Activated B cell treated with CpG ODN at 0.5 μM for 24 hours (primary cell): ENCODE data around the gene IHH. TPM values are rescaled to one million over a fixed set of nuclear protein-coding genes. Genes with fewer than 3 reads are reported as not detected.

ENCODE experiments used
- ATAC-seq: fragments of 200-7000 bp; cut with Tn5 transposase; one replicate; pipeline ENCODE4 v1.10.0; 2021; ENCODE audit warnings: low read depth, mild to moderate bottlenecking, moderate library complexity
- CTCF ChIA-PET: fragments of 350-600 bp; sonication (Branson Sonifier 250); formaldehyde crosslinking; loops from one replicate; lab custom pipeline; 2021; ENCODE audit warnings: antibody characterized with exemption; lab: Charles Lee
- POLR2A ChIA-PET: fragments of 350-600 bp; sonication (Branson Sonifier 250); formaldehyde crosslinking; loops from one replicate; lab custom pipeline; 2021; ENCODE audit warnings: antibody characterized with exemption; lab: Charles Lee
- DNase-seq: peaks from one replicate; pipeline ENCODE4 v3.0.0; 2022
- H3K27ac Mint-ChIP-seq: one replicate; pipeline ENCODE4 v1.8.0; 2020; ENCODE audit warnings: mixed read lengths
- H3K27me3 Mint-ChIP-seq: one replicate; pipeline ENCODE4 v1.8.0; 2021; ENCODE audit warnings: mixed read lengths
- H3K36me3 Mint-ChIP-seq: one replicate; pipeline ENCODE4 v1.8.0; 2021; ENCODE audit warnings: low read depth, mixed read lengths
- H3K4me1 Mint-ChIP-seq: one replicate; pipeline ENCODE4 v1.8.0; 2021; ENCODE audit warnings: mixed read lengths
- H3K4me3 Mint-ChIP-seq: one replicate; pipeline ENCODE4 v1.8.0; 2020; ENCODE audit warnings: mild to moderate bottlenecking, mixed read lengths
- H3K9me3 Mint-ChIP-seq: one replicate; pipeline ENCODE4 v1.8.0; 2020; ENCODE audit warnings: mixed read lengths
- intact Hi-C: fragments of 100-400 bp; cut with micrococcal nuclease; formaldehyde crosslinking; loops from one replicate; pipeline ENCODE4 v1.15.1; 2024
- total RNA-seq: library from RNA; stranded (reverse); gene quantifications from 2 replicates; pipeline ENCODE4 v1.2.3, GENCODE V29; 2022
- TF ChIP-seq, protein P1 (sequence below): fragments of 200-600 bp; IDR thresholded peaks from one replicate; pipeline ENCODE4 v1.8.0; 2022; ENCODE audit warnings: antibody characterized with exemption, mild to moderate bottlenecking

The IHH gene
- total RNA-seq, 1 donor from 2014 or later: not detected

DNA sequence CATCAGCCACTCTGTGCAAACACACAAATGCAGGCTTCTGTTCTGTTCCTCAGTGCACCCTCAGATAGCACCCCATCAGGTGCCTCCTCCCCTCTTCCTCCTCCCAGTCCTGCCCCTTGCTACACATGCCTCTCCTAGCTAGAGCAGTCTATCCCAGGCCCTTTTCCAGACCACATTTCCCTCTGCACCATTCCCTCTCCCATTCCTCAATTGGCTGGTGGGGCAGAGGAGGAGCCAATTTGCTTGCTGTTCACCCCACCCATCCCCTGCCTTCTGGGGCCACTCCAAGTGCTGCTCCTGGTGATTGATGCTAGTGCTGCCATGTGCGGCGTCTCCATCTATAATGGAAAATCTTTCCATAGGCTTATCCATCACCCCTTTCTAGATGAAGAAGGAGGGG, 24.8 kb downstream of the IHH start:
- CTCF ChIA-PET: no interaction called here
- ATAC-seq: no peak
- peaks cover 54% of the 10 kb centered on the region for H3K27me3 Mint-ChIP-seq
- POLR2A ChIA-PET: no interaction called here
- no peaks in the 10 kb centered on the region for H3K36me3 Mint-ChIP-seq
- no peaks in the 10 kb centered on the region for H3K4me1 Mint-ChIP-seq
- intact Hi-C loops: no loop called here
- DNase-seq: no peak
- H3K9me3 Mint-ChIP-seq: no peaks in the 10 kb centered on the region
- H3K4me3 Mint-ChIP-seq: no peak overlapping the region
- TF ChIP-seq, protein P1, sequence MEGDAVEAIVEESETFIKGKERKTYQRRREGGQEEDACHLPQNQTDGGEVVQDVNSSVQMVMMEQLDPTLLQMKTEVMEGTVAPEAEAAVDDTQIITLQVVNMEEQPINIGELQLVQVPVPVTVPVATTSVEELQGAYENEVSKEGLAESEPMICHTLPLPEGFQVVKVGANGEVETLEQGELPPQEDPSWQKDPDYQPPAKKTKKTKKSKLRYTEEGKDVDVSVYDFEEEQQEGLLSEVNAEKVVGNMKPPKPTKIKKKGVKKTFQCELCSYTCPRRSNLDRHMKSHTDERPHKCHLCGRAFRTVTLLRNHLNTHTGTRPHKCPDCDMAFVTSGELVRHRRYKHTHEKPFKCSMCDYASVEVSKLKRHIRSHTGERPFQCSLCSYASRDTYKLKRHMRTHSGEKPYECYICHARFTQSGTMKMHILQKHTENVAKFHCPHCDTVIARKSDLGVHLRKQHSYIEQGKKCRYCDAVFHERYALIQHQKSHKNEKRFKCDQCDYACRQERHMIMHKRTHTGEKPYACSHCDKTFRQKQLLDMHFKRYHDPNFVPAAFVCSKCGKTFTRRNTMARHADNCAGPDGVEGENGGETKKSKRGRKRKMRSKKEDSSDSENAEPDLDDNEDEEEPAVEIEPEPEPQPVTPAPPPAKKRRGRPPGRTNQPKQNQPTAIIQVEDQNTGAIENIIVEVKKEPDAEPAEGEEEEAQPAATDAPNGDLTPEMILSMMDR: no peak
- no peak overlapping the region for H3K27ac Mint-ChIP-seq

DNA sequence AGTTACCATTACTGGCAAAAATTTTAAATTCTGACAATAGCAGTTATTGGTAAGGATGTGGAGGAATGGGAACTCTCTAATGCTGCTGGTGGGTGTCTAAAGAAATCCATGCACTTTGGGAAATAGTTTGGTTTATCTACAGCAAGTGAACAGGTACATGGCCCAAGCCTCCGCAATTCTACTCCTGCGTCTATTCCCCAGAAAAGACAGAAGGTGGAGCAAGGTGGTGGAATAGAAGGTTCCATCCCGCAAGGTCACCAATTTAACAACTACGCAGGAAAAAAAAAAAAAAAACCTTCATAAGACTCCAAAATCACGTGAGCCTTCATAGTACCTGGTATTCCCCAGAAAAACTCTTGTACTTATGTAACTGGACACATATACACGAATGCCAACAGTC, 25.9 kb downstream of the IHH start:
- DNase-seq (no peak), ATAC-seq (no peak)
- TF ChIP-seq, protein P1: no peak
- intact Hi-C loops: no loop called here
- Mint-ChIP-seq H3K36me3 (no peaks in the 10 kb centered on the region), H3K4me3 (no peak overlapping the region), H3K27ac (no peak overlapping the region), H3K27me3 (peaks cover 51% of the 10 kb centered on the region), H3K4me1 (no peaks in the 10 kb centered on the region), H3K9me3 (no peaks in the 10 kb centered on the region)
- POLR2A ChIA-PET: no interaction called here
- CTCF ChIA-PET: no interaction called here

DNA sequence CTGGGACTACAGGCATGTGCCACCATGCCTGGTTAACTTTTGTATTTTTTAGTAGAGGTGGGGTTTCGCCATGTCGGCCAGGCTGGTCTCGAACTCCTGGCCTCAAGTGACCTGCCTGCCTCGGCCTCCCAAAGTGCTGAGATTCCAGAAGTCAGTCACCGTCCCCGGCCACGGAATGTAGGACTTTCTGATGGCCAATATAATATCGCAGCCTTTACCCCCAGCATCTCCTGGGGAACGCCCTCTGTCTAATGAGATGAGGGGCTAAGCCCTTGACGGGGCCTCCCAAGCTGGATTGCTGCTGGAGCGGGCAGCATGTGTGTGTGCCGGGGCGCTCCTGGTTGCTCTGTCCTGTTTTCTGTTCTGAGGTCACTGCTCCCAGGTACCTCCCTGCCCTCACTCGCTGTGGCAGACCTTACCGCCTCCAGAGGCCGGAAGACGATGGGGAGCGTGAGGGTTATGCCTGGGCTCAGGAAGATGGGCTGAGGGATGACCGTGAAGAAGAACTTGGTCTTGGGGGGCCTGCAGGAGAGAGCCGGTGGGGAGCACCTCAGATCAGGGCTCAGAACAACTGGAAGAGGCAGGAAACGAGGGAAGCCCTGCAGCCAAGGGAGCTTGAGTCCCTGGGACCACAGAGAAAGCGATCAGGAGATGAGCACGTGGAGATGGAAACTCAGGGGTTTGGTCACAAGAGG, 28.5 kb downstream of the IHH start:
- Mint-ChIP-seq H3K36me3 (no peaks in the 10 kb centered on the region), H3K27ac (no peak overlapping the region), H3K4me3 (no peak overlapping the region), H3K27me3 (peaks cover 43% of the 10 kb centered on the region), H3K9me3 (no peaks in the 10 kb centered on the region), H3K4me1 (no peaks in the 10 kb centered on the region)
- POLR2A ChIA-PET: no interaction called here
- no peak for DNase-seq
- TF ChIP-seq, protein P1: no peak
- ATAC-seq: no peak
- CTCF ChIA-PET: interaction anchor here (3.6 kb wide), 1 partner anchor 122 kb away, joined by 40 read pairs; no protein-coding TSS in a partner anchor
- intact Hi-C loops: no loop called here

DNA sequence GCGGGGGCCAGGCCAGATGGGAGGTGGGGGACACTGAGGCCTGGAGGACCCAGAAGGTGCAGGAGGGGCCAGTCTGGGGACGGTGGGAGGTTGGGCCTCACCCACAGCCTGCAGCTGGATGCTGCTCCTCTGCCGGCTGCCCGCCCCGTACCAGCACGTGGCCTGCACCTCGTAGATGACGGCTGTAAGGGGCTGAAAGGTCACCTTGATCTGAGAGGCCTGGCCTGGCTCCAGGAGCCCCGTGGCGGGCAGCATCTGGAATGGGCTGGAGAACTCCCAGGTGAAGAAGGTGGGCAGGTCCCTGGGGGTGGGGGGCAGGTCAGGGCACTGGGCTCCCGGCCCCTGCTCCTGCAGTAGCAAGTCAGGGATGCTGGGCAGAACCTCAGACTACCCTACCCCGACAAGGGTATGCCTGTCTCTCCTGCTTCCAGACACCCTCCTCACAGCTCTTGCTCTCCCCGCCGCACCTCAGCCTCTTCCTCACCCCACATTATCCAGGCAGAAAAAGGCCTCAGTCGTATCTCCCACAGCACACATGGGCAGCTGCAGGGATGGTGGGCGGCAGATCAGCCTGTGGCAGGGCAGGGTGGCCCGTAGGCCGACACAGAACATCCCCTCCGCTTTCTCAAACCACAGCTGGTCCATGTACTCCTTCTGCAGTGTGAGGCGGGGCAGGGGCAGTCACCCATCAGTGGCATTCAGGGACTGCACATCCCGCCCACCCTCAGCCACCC, 29.5 kb downstream of the IHH start:
- intact Hi-C loops: no loop called here
- Mint-ChIP-seq H3K9me3 (no peaks in the 10 kb centered on the region), H3K27me3 (peaks cover 40% of the 10 kb centered on the region), H3K36me3 (no peaks in the 10 kb centered on the region), H3K4me1 (no peaks in the 10 kb centered on the region), H3K4me3 (no peak overlapping the region), H3K27ac (no peak overlapping the region)
- no peak for DNase-seq
- CTCF ChIA-PET: interaction anchor here (1.2 to 3.6 kb wide), 4 partner anchors 7 to 499 kb away, joined by 3 to 40 read pairs (median 4); no protein-coding TSS in a partner anchor
- POLR2A ChIA-PET: no interaction called here
- no peak for ATAC-seq
- TF ChIP-seq, protein P1: no peak
